ENCODE results near the gene LRRC28. TPM values are rescaled to one million over a fixed set of nuclear protein-coding genes. Genes with fewer than 3 reads are reported as not detected.
A peak's percentile ranks its signal among the peaks of the same experiment; 100 is the strongest.

Gene LRRC28
- total and polyA plus RNA-seq, 2 donors (not counting 1 experiment from before 2014, with no cell fraction given) = 20.1 to 23.8 TPM

DNA sequence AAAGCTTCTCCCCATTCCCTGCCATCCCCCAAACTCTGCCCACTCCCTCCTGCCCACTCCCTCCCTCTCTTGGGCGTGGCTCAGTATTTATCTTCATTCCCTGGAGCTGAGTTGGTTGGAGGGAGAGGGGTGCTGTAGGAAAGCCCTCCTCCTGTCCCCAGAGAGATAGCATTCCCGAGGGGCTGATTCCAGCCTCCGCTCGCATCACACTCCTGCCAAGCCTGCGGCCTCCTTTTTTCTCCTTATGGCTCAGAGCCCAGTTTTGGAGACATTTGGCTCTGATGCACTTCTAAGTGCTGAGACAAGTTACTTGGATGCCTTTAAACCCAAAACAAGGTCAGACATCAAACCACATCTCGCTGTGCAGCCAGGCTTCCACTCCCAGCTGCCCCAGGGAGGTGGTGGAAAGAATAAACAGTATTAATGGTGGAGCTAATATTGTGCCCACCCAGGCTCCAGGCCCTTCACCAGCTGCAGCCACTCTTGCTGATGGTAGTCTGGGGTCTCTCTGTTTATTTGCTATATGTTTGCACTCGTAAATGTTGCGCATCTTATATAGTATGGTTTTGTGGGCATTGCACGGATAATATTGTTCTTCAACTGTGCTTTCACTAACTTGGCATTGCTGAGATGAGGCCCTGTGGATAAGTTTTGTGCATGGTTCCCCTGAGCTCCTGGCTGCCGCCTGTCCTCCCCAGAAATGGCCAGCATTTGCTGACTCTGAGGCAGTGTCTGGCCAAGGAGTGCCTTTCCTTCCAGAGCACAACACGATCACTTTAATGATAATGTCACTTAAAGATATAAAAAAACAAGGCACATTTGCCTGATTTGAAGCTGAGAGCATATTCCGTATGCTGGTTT is 157.2 kb downstream of the LRRC28 start:
- Histone ChIP-seq H3K27me3 (ENCODE audit: control insufficient read depth, insufficient read depth, low read length) (no peaks in the 10 kb centered on the region), H3K4me3 (replicated peaks in 1 of 4; ENCODE audit: control extremely low read depth in 1 of 4, insufficient read depth in 1 of 4, low read depth in 3 of 4, low read length in 4 of 4) (no peak overlapping the region), H3K9me3 (ENCODE audit: control insufficient read depth, insufficient read depth, low read depth, low read length) (no peaks in the 10 kb centered on the region), H3K4me1 (ENCODE audit: control insufficient read depth, extremely low read depth, insufficient read depth, low read length) (peaks cover 9% of the 10 kb centered on the region), H2AFZ (ENCODE audit: low read length) (no peak overlapping the region), H4K20me1 (ENCODE audit: control insufficient read depth, extremely low read depth, insufficient read depth, low read length) (no peaks in the 10 kb centered on the region), H3K4me2 (ENCODE audit: extremely low read depth, insufficient read depth, low read length) (peak overlapping the region; percentile 71), H3K9ac (ENCODE audit: insufficient read depth, low read length) (no peak overlapping the region), H3K79me2 (ENCODE audit: control insufficient read depth, insufficient read depth, low read length) (no peaks in the 10 kb centered on the region), H3K27ac (ENCODE audit: insufficient read depth, low read length) (no peak overlapping the region), H3K36me3 (ENCODE audit: control insufficient read depth, insufficient read depth, low read length) (no peaks in the 10 kb centered on the region)
- DNase-seq (ENCODE audit: low read depth in 2 of 2) = peak; percentile 94 to 96
- TF ChIP-seq, protein P1, sequence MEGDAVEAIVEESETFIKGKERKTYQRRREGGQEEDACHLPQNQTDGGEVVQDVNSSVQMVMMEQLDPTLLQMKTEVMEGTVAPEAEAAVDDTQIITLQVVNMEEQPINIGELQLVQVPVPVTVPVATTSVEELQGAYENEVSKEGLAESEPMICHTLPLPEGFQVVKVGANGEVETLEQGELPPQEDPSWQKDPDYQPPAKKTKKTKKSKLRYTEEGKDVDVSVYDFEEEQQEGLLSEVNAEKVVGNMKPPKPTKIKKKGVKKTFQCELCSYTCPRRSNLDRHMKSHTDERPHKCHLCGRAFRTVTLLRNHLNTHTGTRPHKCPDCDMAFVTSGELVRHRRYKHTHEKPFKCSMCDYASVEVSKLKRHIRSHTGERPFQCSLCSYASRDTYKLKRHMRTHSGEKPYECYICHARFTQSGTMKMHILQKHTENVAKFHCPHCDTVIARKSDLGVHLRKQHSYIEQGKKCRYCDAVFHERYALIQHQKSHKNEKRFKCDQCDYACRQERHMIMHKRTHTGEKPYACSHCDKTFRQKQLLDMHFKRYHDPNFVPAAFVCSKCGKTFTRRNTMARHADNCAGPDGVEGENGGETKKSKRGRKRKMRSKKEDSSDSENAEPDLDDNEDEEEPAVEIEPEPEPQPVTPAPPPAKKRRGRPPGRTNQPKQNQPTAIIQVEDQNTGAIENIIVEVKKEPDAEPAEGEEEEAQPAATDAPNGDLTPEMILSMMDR (conservative IDR thresholded peaks at IDR 0.05 in 1 of 2, IDR thresholded peaks at IDR 0.05 in 1 of 2; ENCODE audit: low read depth in 1 of 2, low read length in 2 of 2) = no peak

DNA sequence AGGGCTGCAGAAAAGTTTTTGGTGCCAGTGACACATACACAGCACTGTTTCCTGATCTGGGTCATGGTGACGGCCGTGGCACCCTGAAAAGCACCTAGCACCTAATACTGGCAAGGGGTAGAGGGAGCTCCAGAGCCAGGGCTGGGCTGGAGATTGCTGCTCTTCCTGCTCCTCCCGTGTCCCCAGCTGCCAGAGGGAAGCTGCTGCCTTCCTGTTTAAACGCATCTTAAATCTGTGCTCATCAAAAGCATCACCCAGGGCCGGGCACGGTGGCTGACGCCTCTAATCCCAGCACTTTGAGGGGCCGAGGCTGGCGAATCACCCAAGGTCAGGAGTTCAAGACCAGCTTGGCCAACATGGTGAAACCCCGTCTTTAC is 157.8 kb downstream of the LRRC28 start:
- Histone ChIP-seq H3K9ac (ENCODE audit: insufficient read depth, low read length) (no peak overlapping the region), H3K4me3 (replicated peaks in 1 of 4; ENCODE audit: control extremely low read depth in 1 of 4, insufficient read depth in 1 of 4, low read depth in 3 of 4, low read length in 4 of 4) (no peak overlapping the region), H3K9me3 (ENCODE audit: control insufficient read depth, insufficient read depth, low read depth, low read length) (no peaks in the 10 kb centered on the region), H3K27me3 (ENCODE audit: control insufficient read depth, insufficient read depth, low read length) (no peaks in the 10 kb centered on the region), H3K27ac (ENCODE audit: insufficient read depth, low read length) (no peak overlapping the region), H3K4me2 (ENCODE audit: extremely low read depth, insufficient read depth, low read length) (peak overlapping the region; percentile 71), H3K79me2 (ENCODE audit: control insufficient read depth, insufficient read depth, low read length) (no peaks in the 10 kb centered on the region), H3K36me3 (ENCODE audit: control insufficient read depth, insufficient read depth, low read length) (no peaks in the 10 kb centered on the region), H2AFZ (ENCODE audit: low read length) (no peak overlapping the region), H4K20me1 (ENCODE audit: control insufficient read depth, extremely low read depth, insufficient read depth, low read length) (no peaks in the 10 kb centered on the region), H3K4me1 (ENCODE audit: control insufficient read depth, extremely low read depth, insufficient read depth, low read length) (peaks cover 9% of the 10 kb centered on the region)
- DNase-seq (ENCODE audit: low read depth in 2 of 2) = peak; percentile 49 to 72
- TF ChIP-seq, protein P1 (conservative IDR thresholded peaks at IDR 0.05 in 1 of 2, IDR thresholded peaks at IDR 0.05 in 1 of 2; ENCODE audit: low read depth in 1 of 2, low read length in 2 of 2) = peak; percentile 59 to 72
- no peak for TF ChIP-seq EZH2 (IDR thresholded peaks at IDR 0.05; ENCODE audit: low read length, missing control alignments)

DNA sequence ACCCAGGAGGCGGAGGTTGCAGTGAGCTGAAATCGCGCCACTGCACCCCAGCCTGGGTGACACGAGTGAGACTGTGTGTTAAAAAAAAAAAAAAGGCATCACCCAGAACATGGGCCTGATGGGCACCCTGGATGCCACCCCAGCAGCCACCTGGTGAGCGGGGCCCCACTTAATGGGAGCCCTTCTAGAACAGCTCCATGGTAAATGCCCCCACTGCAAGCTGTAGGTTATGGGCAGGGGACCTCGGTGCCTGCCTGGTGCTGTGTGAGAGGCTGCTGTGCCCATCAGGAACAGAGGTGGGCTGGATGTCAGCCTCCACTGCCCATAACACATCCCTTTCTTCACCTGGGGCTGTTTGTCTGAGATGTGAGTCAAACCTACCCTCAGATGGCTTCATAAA is 158.3 kb downstream of the LRRC28 start:
- no peak overlapping the region for H3K9ac ChIP-seq (ENCODE audit: insufficient read depth, low read length)
- no peak for DNase-seq (ENCODE audit: low read depth in 2 of 2)
- H3K4me3 ChIP-seq (replicated peaks in 1 of 4; ENCODE audit: control extremely low read depth in 1 of 4, insufficient read depth in 1 of 4, low read depth in 3 of 4, low read length in 4 of 4) = no peak overlapping the region
- H3K27ac ChIP-seq (ENCODE audit: insufficient read depth, low read length) = no peak overlapping the region
- H3K4me1 ChIP-seq (ENCODE audit: control insufficient read depth, extremely low read depth, insufficient read depth, low read length) = peaks cover 9% of the 10 kb centered on the region
- no peaks in the 10 kb centered on the region for H3K9me3 ChIP-seq (ENCODE audit: control insufficient read depth, insufficient read depth, low read depth, low read length)
- TF ChIP-seq EZH2 (IDR thresholded peaks at IDR 0.05; ENCODE audit: low read length, missing control alignments) = no peak
- TF ChIP-seq, protein P1 (conservative IDR thresholded peaks at IDR 0.05 in 1 of 2, IDR thresholded peaks at IDR 0.05 in 1 of 2; ENCODE audit: low read depth in 1 of 2, low read length in 2 of 2) = no peak
- H3K27me3 ChIP-seq (ENCODE audit: control insufficient read depth, insufficient read depth, low read length) = no peaks in the 10 kb centered on the region
- H3K79me2 ChIP-seq (ENCODE audit: control insufficient read depth, insufficient read depth, low read length) = no peaks in the 10 kb centered on the region
- H2AFZ ChIP-seq (ENCODE audit: low read length) = no peak overlapping the region
- H3K4me2 ChIP-seq (ENCODE audit: extremely low read depth, insufficient read depth, low read length) = no peak overlapping the region
- no peaks in the 10 kb centered on the region for H4K20me1 ChIP-seq (ENCODE audit: control insufficient read depth, extremely low read depth, insufficient read depth, low read length)
- H3K36me3 ChIP-seq (ENCODE audit: control insufficient read depth, insufficient read depth, low read length) = no peaks in the 10 kb centered on the region
